Left ventricle myocardium inferior (tissue), 1 donor: ENCODE measurements around the gene CD8A. TPM values are rescaled to one million over a fixed set of nuclear protein-coding genes. Genes with fewer than 3 reads are reported as not detected.

Experiments
- DNase-seq: peaks from one replicate; pipeline ENCODE4 v3.0.0-alpha.2; 2020
- H3K27ac ChIP-seq: fragments of 200-600 bp; replicated peaks from 2 replicates; pipeline ENCODE4 v1.8.0; 2021
- H3K27me3 ChIP-seq: fragments of 200-600 bp; 2 replicates; pipeline ENCODE4 v1.8.0; 2021; ENCODE audit warnings: low read depth
- H3K36me3 ChIP-seq: fragments of 200-600 bp; 2 replicates; pipeline ENCODE4 v1.8.0; 2021
- H3K4me1 ChIP-seq: fragments of 200-600 bp; 2 replicates; pipeline ENCODE4 v1.8.0; 2021
- H3K4me3 ChIP-seq: fragments of 200-600 bp; 2 replicates; pipeline ENCODE4 v1.8.0; 2021; ENCODE audit warnings: mild to moderate bottlenecking, moderate library complexity
- H3K9me3 ChIP-seq: fragments of 200-600 bp; replicated peaks from 2 replicates; pipeline ENCODE4 v1.8.0; 2021
- intact Hi-C: fragments of 100-400 bp; cut with micrococcal nuclease; formaldehyde crosslinking; loops from one replicate; pipeline ENCODE4 v1.11.0; 2022
- total RNA-seq: library from RNA; stranded (reverse); fragmentation: NEBNext Ultra II Directional; extraction: Animal tissue kit (Norgen Biotek cat#: 25700); gene quantifications from one replicate; pipeline ENCODE4 v1.2.1, GENCODE V29; 2021
- TF ChIP-seq, protein P1 (sequence below): fragments of 200-600 bp; IDR thresholded peaks from 2 replicates; pipeline ENCODE4 v1.8.0; 2021; ENCODE audit warnings: antibody characterized with exemption, mild to moderate bottlenecking, borderline replicate concordance
- donor health status: DM: no; HTN: yes; CAD: no; lungs with severe emphysema.

Gene CD8A
- total RNA-seq, 1 donor from 2014 or later: 0.63 TPM

DNA sequence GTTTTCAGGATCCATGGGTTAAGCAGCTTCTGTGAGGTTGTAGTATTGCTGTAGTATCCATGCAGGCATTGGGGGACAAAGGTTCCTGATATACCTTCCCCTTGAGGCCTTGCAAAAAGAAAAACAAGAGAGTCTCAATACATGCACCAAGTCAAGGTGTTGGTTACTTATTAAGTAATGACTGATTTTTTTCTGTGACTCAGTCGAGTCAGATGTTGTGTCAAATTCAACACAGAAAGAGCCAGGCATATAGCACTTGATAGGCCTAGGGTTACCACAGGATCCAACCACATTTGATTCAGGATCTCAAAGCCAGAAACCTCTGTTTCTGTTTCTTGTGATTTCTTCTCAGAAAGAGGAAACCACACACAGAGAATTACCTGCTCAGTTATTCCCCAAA is 24.9 kb upstream of the CD8A start:
- TF ChIP-seq, protein P1, sequence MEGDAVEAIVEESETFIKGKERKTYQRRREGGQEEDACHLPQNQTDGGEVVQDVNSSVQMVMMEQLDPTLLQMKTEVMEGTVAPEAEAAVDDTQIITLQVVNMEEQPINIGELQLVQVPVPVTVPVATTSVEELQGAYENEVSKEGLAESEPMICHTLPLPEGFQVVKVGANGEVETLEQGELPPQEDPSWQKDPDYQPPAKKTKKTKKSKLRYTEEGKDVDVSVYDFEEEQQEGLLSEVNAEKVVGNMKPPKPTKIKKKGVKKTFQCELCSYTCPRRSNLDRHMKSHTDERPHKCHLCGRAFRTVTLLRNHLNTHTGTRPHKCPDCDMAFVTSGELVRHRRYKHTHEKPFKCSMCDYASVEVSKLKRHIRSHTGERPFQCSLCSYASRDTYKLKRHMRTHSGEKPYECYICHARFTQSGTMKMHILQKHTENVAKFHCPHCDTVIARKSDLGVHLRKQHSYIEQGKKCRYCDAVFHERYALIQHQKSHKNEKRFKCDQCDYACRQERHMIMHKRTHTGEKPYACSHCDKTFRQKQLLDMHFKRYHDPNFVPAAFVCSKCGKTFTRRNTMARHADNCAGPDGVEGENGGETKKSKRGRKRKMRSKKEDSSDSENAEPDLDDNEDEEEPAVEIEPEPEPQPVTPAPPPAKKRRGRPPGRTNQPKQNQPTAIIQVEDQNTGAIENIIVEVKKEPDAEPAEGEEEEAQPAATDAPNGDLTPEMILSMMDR: no peak
- DNase-seq: no peak
- no peaks in the 10 kb centered on the region for H3K9me3 ChIP-seq
- H3K27me3 ChIP-seq: peaks cover 65% of the 10 kb centered on the region
- no peaks in the 10 kb centered on the region for H3K4me1 ChIP-seq
- no peaks in the 10 kb centered on the region for H3K36me3 ChIP-seq
- intact Hi-C loops: no loop called here
- H3K4me3 ChIP-seq: no peak overlapping the region
- no peak overlapping the region for H3K27ac ChIP-seq

DNA sequence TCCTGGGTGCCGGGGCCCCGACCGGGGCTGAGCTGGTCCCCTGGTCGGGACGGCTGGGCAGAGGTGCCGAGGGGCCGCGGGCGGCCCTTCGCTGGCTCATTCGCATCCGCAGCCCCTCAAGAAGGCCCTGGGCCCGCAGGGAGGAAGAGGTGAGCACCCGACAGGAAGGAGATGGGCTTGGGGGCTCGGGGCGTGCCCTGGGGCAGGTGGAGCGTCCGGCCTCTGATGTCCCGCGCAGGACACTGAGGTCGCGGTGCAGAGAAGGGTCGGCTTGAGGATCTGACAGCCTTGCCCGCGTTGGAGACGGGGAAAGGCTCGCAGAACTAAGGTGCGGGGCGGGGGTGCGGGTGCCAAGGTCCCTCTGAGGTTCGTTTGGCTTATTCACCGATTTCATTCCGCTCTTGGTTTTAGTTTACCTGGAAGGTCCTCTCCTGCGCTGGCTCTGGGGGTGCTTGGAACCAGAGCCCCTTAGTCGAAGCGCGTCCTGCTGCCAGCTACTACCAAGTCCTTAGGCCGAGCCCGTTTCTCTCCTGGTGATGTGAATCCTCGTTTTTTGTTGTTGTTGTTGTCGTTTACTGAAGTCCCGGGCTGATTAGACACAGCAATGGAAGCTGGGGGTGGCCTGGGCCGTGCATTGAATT is 18.9 kb upstream of the CD8A start:
- Histone ChIP-seq H3K27me3 (peaks cover 67% of the 10 kb centered on the region), H3K4me1 (peaks cover 29% of the 10 kb centered on the region), H3K27ac (no peak overlapping the region), H3K36me3 (no peaks in the 10 kb centered on the region), H3K9me3 (no peaks in the 10 kb centered on the region), H3K4me3 (peak overlapping the region; percentile 69)
- intact Hi-C loops: no loop called here
- DNase-seq: no peak
- TF ChIP-seq, protein P1: no peak

DNA sequence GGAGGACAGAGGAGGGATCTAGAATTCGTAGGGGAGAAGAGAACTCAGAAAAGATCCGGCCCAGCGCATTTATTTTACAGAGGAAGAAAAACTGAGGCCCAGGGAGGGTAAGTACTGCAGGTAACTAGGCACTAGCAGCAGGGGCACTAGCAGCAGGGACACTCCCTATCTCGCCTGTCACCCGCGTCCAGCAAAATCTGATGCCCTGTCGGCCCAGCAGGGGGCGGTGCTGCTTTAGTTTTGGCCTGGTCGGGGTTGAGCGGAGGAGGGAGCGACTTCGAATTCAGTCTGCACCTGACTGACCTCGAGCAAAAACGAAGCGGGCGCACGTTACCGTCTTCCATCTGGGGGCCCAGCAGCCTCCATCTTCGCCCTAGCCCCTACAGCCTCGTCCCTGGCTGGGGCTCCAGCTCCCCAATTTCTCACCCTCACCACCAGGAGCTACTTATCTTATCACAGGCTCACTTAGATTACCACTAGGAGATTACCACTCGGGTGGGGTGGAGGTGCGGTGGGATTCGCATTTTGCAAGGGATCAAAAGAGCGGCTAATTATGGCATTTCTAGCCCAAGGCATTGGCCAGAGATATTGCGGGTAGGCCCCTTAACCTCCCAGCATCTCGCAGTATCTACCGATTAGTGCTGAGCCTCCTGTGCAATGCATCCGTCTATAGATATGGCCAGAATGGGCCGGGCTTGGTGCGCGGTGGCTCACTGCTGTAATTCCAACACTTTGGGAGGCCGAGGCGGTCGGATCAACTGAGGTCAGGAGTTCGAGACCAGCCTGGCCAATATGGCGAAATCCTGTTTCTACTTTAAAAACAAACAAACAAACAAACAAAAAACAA is 17.8 kb upstream of the CD8A start:
- peaks cover 59% of the 10 kb centered on the region for H3K27me3 ChIP-seq
- intact Hi-C loops: no loop called here
- H3K9me3 ChIP-seq: no peaks in the 10 kb centered on the region
- DNase-seq: peak; percentile 83
- no peak overlapping the region for H3K27ac ChIP-seq
- TF ChIP-seq, protein P1: peak; percentile 91
- no peaks in the 10 kb centered on the region for H3K36me3 ChIP-seq
- H3K4me1 ChIP-seq: peaks cover 29% of the 10 kb centered on the region
- H3K4me3 ChIP-seq: peak overlapping the region; percentile 69

DNA sequence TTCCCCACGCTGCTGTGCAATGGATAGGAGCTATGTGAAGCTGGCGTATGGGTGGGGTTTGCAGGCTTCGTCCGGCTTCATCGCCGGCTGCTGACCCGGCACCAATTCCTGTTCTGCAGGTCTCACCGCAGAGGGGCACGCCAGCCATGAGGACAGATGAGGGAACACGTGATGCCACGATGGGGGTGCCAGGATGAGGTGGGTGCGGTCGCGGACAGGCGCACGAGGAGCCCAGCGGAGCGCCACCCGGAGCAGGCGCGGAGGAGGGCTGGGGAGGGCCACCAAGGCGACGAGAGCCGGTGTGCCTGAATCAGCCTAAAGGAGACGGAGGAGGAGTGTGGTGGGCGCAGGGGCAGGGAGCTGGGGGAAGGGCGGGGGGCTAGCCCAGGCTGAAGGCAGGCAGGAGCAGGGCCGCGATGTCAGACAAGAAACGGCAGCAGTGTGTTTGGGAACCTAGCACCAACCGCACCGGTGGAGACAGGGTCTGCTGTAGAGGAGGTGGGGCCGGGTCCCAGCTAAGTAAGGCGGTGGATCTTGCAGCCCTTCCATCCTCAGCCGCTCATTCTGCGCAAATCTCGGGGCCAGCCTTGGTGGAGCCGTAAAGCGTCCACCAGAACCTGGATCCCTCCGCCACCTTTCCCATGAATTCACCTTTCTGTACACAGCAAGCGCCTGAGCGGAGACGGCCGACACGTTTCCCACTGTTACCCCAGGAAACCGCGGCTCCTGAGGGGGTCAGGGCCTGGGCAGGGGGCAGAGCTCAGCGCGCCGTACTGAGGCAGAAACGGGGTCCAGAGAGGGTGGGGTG is 17.0 kb upstream of the CD8A start:
- Histone ChIP-seq H3K9me3 (no peaks in the 10 kb centered on the region), H3K27me3 (peaks cover 50% of the 10 kb centered on the region), H3K36me3 (no peaks in the 10 kb centered on the region), H3K27ac (no peak overlapping the region), H3K4me1 (peaks cover 29% of the 10 kb centered on the region), H3K4me3 (peak overlapping the region; percentile 69)
- TF ChIP-seq, protein P1: no peak
- intact Hi-C loops: no loop called here
- DNase-seq: peak; percentile 44

DNA sequence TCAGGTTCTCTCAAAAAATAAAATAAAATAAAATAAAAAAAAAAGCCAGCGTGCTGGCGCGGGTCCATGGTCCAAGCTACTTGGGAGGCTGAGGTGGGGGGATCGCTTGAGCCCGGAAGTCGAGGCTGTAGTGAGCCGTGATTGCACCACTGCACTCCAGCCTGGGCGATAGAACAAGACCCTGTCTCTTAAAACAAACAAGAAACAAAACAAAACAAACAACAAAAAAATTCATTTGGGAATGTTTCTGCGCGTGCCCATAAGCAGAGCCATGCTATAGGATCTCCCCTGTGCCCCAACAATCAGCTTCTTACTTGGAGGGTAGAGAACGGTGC is 16.4 kb upstream of the CD8A start:
- Histone ChIP-seq H3K4me1 (peaks cover 29% of the 10 kb centered on the region), H3K27ac (no peak overlapping the region), H3K27me3 (peaks cover 44% of the 10 kb centered on the region), H3K36me3 (no peaks in the 10 kb centered on the region), H3K4me3 (peak overlapping the region; percentile 69), H3K9me3 (no peaks in the 10 kb centered on the region)
- intact Hi-C loops: no loop called here
- DNase-seq: no peak
- TF ChIP-seq, protein P1: no peak
